Keratinocyte (primary cell): ENCODE data around the gene ADARB2. TPM values are rescaled to one million over a fixed set of nuclear protein-coding genes. Genes with fewer than 3 reads are reported as not detected.

Experiments used
- DNase-seq: peaks from one replicate; pipeline ENCODE4 v3.0.0-alpha.2; 2011; ENCODE audit warnings: low read depth, missing footprints, low spot score
- FAIRE-seq: peaks from 2 replicates; lab custom pipeline; 2011; peaks lifted over from hg19 to GRCh38; lab: Jason Lieb, UNC
- H2AFZ ChIP-seq: 2 replicates; pipeline ENCODE4 v1.6.0; 2012; ENCODE audit warnings: low read length, control low read depth, inconsistent platforms; ENCODE audit not compliant: control insufficient read depth
- H3K27ac ChIP-seq: 2 replicates; pipeline ENCODE4 v1.5.1; 2011; ENCODE audit warnings: low read length; ENCODE audit not compliant: control insufficient read depth, insufficient read depth
- H3K27me3 ChIP-seq: 3 replicates; pipeline ENCODE4 v1.6.0; 2011; ENCODE audit warnings: low read length; ENCODE audit not compliant: control insufficient read depth, insufficient read depth; ENCODE audit errors: extremely low read depth
- H3K36me3 ChIP-seq, 2 experiments: 2 replicates in 1 of 2; 3 replicates in 1 of 2; pipeline ENCODE4 v1.5.1; 2011; ENCODE audit warnings: low read length in 2 of 2, mild to moderate bottlenecking in 1 of 2; ENCODE audit not compliant: control insufficient read depth in 2 of 2, insufficient read depth in 2 of 2; ENCODE audit errors: extremely low read depth in 1 of 2
- H3K4me1 ChIP-seq: 3 replicates; pipeline ENCODE4 v1.5.1; 2011; ENCODE audit warnings: low read length; ENCODE audit not compliant: control insufficient read depth, insufficient read depth; ENCODE audit errors: extremely low read depth
- H3K4me2 ChIP-seq: 3 replicates; pipeline ENCODE4 v1.6.0; 2011; ENCODE audit warnings: low read depth, low read length; ENCODE audit not compliant: control insufficient read depth, insufficient read depth; ENCODE audit errors: extremely low read depth
- H3K4me3 ChIP-seq, 3 experiments: fragments of 200-600 bp in 1 of 3; sonication (generic) in 1 of 3; 2 replicates in 2 of 3; 3 replicates in 1 of 3; pipeline ENCODE4 v1.5.1; 2011 to 2016; ENCODE audit warnings: low read length in 3 of 3, mild to moderate bottlenecking in 3 of 3, control low read depth in 2 of 3, inconsistent platforms in 1 of 3, low read depth in 1 of 3, mixed read lengths in 1 of 3, mixed run types in 1 of 3, moderate library complexity in 1 of 3; ENCODE audit not compliant: control insufficient read depth in 2 of 3, insufficient read depth in 2 of 3; ENCODE audit errors: extremely low read depth in 1 of 3
- H3K79me2 ChIP-seq: 2 replicates; pipeline ENCODE4 v1.6.0; 2012; ENCODE audit warnings: low read length; ENCODE audit not compliant: control insufficient read depth, insufficient read depth
- H3K9ac ChIP-seq: 3 replicates; pipeline ENCODE4 v1.6.0; 2011; ENCODE audit warnings: low read length; ENCODE audit not compliant: control insufficient read depth, insufficient read depth; ENCODE audit errors: extremely low read depth
- H3K9me1 ChIP-seq: 3 replicates; pipeline ENCODE4 v1.6.0; 2011; ENCODE audit warnings: low read length; ENCODE audit not compliant: control insufficient read depth, insufficient read depth; ENCODE audit errors: extremely low read depth
- H3K9me3 ChIP-seq: 2 replicates; pipeline ENCODE4 v1.5.1; 2012; ENCODE audit warnings: low read depth, low read length; ENCODE audit not compliant: control insufficient read depth
- H4K20me1 ChIP-seq: 3 replicates; pipeline ENCODE4 v1.6.0; 2011; ENCODE audit warnings: low read length; ENCODE audit not compliant: control insufficient read depth, insufficient read depth; ENCODE audit errors: extremely low read depth
- EZH2 ChIP-seq: IDR thresholded peaks from one replicate; pipeline ENCODE4 v1.6.1; 2012; ENCODE audit warnings: inconsistent platforms, mild to moderate bottlenecking, low read length, moderate library complexity
- dilution Hi-C: fragments of 300-500 bp; cut with MboI; formaldehyde crosslinking; loops from one replicate; pipeline ENCODE4 v1.7.0; 2020; ENCODE audit warnings: low sequenced_read_pairs; ENCODE audit not compliant: extremely low pct_ligation_motif_present
- polyA plus RNA-seq, 5 experiments: library from polyadenylated mRNA; depleted of rRNA in 3 of 5; stranded (reverse) in 3 of 5; stranded (forward) in 1 of 5; unstranded in 1 of 5; fragments of >200 nt; gene quantifications; 1 replicate in 1 of 5; 2 replicates in 3 of 5; 3 replicates in 1 of 5; pipeline versions ENCODE4 v1.2.1 to v1.2.3, GENCODE V29; 2011 to 2012; ENCODE audit warnings: missing spikeins in 2 of 5, low read depth in 1 of 5, low replicate concordance in 1 of 5
- TF ChIP-seq, protein P1 (sequence below), 3 experiments: IDR thresholded peaks in 1 of 3; conservative IDR thresholded peaks in 1 of 3; optimal IDR thresholded peaks in 1 of 3; 2 replicates in 2 of 3; 3 replicates in 1 of 3; pipeline versions ENCODE3 to v1.5.1; 2011; ENCODE audit warnings: low read length in 3 of 3, mild to moderate bottlenecking in 3 of 3, moderate library complexity in 2 of 3, control low read depth in 1 of 3, inconsistent platforms in 1 of 3; ENCODE audit not compliant: insufficient read depth in 2 of 3; ENCODE audit errors: extremely low read depth in 1 of 3

Gene ADARB2
- polyA plus RNA-seq, 1 donor (not counting 4 experiments of a cell fraction or from before 2014, with no cell fraction given): not detected

DNA sequence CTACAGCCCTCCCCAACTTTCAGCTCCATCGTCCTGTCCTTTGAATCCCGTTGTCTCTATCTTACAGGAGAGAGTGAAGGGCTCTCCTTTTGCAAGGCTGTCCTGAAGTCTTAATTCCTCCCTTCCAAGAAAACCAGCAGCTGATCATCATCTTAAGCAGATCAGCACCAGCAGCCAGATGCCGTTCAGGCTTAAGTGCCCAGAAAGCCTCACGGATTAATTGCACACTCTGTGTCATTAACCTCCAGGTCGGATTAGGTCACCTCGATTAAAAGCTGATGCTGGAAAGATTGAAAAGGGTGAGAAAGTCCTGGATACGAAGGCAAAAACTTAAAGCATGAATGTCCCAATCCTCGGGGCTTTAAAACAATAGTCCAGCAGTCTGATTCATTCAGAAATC is 24.8 kb upstream of the ADARB2 start:
- Histone ChIP-seq H2AFZ (no peak overlapping the region), H3K4me3 (no peak overlapping the region), H3K9me1 (no peaks in the 10 kb centered on the region), H3K4me1 (no peaks in the 10 kb centered on the region), H3K79me2 (no peaks in the 10 kb centered on the region), H3K4me2 (no peak overlapping the region), H4K20me1 (no peaks in the 10 kb centered on the region), H3K9me3 (peaks cover 6% of the 10 kb centered on the region), H3K27ac (no peak overlapping the region), H3K9ac (no peak overlapping the region), H3K27me3 (no peaks in the 10 kb centered on the region), H3K36me3 (no peaks in the 10 kb centered on the region)
- dilution Hi-C loops: no loop called here
- no peak for DNase-seq
- no peak for TF ChIP-seq EZH2
- TF ChIP-seq, protein P1, sequence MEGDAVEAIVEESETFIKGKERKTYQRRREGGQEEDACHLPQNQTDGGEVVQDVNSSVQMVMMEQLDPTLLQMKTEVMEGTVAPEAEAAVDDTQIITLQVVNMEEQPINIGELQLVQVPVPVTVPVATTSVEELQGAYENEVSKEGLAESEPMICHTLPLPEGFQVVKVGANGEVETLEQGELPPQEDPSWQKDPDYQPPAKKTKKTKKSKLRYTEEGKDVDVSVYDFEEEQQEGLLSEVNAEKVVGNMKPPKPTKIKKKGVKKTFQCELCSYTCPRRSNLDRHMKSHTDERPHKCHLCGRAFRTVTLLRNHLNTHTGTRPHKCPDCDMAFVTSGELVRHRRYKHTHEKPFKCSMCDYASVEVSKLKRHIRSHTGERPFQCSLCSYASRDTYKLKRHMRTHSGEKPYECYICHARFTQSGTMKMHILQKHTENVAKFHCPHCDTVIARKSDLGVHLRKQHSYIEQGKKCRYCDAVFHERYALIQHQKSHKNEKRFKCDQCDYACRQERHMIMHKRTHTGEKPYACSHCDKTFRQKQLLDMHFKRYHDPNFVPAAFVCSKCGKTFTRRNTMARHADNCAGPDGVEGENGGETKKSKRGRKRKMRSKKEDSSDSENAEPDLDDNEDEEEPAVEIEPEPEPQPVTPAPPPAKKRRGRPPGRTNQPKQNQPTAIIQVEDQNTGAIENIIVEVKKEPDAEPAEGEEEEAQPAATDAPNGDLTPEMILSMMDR (optimal IDR thresholded peaks at IDR 0.05 in 1 of 3, IDR thresholded peaks at IDR 0.05 in 1 of 3, conservative IDR thresholded peaks at IDR 0.05 in 1 of 3; ENCODE audit: extremely low read depth in 1 of 3, insufficient read depth in 2 of 3, low read length in 3 of 3): no peak
- FAIRE-seq: no peak

DNA sequence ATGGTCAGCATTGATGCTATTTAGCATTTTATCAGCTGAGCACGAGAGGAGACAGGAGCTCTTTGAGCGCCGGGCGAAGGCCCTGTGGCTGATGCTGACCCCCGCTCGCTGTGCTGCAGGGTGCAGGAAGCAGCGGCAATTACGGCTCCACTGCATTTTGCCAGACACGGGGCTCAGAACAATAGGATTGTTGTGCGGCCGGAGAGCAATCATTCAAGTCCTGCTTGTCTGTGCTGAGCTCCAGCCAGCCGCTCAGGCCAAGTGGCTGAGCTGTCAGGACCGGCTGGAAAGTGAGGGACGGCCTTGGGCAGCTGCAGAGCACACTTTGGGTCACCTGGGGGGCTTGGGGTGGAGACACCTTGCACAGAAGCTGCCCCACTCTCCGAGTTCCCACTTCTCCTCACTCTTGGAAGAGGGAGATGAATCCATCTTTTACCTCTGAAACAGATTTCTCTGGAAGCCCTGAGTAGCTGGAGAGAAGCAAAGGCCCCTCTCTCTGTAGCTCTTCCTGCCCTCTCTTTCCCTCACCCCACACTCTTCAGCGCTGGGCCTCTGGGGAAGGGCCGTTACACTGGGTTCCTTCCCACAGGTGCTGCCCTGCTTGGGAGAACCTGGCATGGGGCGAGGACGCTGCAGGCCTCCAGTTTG is 17.3 kb upstream of the ADARB2 start:
- Histone ChIP-seq H3K79me2 (no peaks in the 10 kb centered on the region), H3K36me3 (no peaks in the 10 kb centered on the region), H3K4me1 (no peaks in the 10 kb centered on the region), H3K9me3 (peaks cover under 1% of the 10 kb centered on the region), H4K20me1 (no peaks in the 10 kb centered on the region), H3K4me2 (no peak overlapping the region), H3K27ac (no peak overlapping the region), H3K9ac (no peak overlapping the region), H3K27me3 (no peaks in the 10 kb centered on the region), H2AFZ (no peak overlapping the region), H3K4me3 (no peak overlapping the region), H3K9me1 (no peaks in the 10 kb centered on the region)
- no peak for TF ChIP-seq EZH2
- TF ChIP-seq, protein P1 (optimal IDR thresholded peaks at IDR 0.05 in 1 of 3, IDR thresholded peaks at IDR 0.05 in 1 of 3, conservative IDR thresholded peaks at IDR 0.05 in 1 of 3; ENCODE audit: extremely low read depth in 1 of 3, insufficient read depth in 2 of 3, low read length in 3 of 3): no peak
- DNase-seq (no peak), FAIRE-seq (no peak)
- dilution Hi-C loops: no loop called here
